ENCODE results near the gene PCMTD2.
A peak's percentile ranks its signal among the peaks of the same experiment; 100 is the strongest.
"Not testable (repeated sequence)": the region's sequence is repeated elsewhere in the genome, so short reads cannot be mapped to it uniquely, and the experiment has no call there.

Gene PCMTD2

GRCh38 chr20:64224351-64225170 lies 31.0 kb upstream of the PCMTD2 start:
- DNase-seq, result no peak

GRCh38 chr20:64225171-64225595 lies 30.4 kb upstream of the PCMTD2 start:
- DNase-seq, result no peak

DNA sequence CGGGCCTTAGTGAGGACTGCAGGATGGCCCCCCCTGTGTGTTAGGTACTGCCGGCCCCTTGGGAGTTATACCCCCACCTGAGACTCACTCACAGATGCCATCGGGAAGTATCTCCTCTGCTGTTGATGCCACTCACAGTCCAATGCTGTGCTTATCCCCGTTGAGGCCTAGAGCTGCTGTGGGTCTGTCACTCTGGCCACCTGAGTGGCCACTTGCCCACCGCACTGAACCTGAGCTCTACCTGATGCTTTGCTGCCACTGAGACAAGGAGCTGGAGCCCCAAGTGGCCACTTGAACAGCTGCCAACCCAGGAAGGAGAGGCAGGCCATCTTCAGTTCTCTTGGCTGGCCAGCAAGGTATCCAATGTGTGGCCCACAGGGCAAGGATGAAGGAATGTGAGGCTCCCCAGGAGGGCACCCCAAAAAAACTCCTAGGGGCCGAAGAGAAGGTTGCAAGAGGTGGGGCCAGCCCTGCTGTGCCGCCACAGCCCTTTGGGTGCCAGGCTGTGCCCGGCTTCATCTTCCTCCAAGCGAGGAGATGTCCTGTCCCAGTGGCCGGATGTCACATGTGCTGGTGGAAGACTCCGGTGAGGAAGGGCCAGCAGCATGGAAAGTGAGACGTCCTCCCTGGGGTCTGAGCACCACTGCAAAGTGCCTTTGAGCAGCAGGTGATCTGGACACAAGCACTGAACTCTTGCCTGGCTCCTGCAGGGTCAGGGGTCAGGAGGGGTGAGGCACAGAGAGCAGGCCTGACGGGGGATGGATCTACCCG lies 29.5 kb upstream of the PCMTD2 start:
- no peak for DNase-seq

- no peak for DNase-seq
These were observed 28.6 kb upstream of the PCMTD2 start for GRCh38 chr20:64226686-64227580.

DNA sequence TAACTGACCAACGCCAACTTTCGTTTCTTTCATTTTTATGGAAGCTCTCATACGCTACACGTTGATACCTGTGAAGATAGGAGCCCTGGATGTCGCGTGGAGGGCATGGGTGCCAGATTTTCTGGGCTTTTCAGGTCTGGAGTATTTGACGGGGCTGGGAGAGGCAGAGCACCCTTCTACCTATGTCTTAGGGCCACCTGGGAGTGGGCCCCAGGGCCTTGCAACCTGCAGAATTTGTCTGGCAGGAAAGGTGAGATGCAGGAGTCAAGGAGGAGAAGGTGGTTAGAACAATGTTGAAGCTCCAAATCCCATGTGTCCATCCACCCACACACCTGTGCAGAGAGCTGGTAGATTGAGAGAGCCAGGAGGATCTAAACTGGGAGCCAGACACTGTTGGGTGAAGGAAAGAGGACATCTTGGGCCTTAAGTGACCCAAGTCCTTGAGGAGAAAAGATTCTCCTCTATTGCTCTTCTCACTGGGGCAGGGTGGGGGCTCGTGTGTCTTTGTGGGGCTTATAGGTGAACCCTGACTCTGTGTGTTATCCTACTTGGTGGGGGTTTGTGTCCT lies 27.4 kb upstream of the PCMTD2 start:
- DNase-seq, result no peak

DNA sequence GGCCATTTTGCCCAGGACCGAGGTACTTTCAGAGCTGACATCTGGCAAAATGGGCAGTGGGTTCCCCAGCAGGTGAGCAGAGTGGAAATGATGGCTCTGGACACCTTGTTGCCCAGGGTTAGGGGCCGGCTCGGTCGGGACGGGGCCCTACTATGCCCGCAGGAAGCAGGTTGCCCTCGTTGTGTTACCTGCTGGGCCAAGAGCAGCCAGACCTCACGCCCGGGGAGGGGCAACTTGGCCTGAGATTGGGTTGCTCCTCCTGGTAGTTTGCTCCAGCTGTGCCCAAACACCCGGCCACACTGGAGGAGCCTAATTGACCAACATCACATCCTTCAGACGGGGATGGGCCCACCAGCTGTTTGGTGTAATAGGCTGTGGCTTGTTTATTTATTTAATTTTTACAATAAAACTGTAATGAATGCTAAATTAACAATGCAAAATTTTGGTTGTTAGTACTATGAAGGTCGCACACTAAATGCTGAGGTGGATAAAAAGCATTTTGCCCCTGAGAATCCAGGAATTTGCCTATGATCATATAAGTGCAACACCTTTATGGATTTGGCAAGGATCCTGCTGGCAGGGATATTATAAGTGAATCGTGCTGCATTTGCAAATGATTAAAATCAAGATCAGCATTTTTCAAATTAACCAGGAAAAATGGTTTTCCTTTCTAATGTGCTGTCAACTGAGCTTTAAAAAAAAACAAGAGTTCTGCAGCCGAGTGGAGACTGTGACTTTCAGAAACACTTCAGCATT lies 26.6 kb upstream of the PCMTD2 start:
- no peak for DNase-seq

DNA sequence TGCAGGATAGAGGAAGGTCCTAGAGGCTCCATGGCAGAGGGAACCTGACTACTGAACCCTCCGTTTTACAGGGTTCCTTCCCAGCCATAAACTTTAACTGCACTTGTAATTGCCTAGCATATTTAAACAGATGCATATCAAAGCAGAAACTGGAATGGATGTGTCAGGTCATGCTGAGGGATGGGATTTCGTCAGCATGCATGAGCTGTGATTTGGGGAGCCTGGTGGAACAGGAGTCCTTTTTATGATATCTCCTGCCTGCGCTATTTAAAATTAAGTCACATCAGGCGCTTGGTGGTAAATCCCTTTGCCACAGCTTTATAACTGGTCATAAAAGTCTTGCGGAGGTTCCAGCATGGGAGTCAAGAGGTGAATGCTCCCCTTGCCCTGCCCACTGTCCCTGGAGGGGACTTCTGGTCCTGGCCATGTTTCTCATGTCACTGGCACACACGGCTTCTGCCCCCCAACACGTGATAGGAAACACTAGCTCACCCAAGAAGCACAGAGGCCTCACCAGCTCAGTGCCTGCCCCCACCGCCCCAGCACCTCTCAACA lies 26.0 kb upstream of the PCMTD2 start:
- no peak for DNase-seq

- no peak for DNase-seq
These were observed 24.9 kb upstream of the PCMTD2 start for GRCh38 chr20:64230461-64231145.

DNA sequence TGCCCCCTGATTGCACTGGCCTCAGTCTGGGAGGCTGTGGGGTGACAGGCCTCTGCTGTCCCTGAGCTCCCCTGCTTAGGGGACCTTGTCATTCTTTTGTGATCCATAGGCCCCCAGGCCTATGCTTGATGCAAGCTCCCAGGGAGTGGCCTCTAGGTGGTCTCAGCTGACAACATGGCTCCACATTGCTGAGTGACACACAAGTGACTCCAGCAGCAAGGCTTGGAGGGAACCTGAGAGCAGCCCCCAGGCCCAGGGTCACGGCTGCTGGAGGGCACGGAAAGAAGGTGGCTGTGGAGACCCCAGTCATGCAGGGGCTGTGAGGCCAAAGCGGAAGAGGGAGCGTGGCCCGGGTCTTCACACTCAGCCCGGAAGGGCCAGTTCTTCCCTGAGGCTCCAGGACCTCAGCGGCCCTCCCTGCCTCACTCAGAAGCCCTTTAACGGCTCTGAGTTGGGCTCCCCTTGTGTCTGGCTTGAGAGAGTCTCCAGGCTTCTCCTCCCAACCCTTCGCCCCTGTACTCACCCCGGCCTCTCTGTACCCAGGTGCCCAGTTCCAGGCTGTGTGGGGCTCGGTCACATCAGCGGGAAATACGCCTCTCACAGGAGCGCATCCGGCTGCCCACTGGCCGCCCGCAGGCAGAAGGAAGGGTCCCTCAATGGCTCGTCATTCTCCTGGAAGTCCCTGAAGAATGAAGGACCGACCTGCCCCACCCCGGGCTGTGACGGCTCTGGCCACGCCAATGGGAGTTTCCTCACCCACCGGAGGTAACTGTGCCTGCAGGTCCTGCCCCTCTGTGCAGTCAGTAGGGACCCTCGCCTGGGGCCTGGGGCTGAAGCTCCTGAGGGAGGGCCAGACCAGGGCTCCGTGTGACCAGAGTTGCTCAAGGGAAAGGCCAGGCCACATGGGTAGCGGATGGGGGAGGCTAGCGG lies 23.7 kb upstream of the PCMTD2 start:
- no peak for DNase-seq

- DNase-seq, result peak; percentile 23
These were observed 22.8 kb upstream of the PCMTD2 start for GRCh38 chr20:64232794-64233193.

DNA sequence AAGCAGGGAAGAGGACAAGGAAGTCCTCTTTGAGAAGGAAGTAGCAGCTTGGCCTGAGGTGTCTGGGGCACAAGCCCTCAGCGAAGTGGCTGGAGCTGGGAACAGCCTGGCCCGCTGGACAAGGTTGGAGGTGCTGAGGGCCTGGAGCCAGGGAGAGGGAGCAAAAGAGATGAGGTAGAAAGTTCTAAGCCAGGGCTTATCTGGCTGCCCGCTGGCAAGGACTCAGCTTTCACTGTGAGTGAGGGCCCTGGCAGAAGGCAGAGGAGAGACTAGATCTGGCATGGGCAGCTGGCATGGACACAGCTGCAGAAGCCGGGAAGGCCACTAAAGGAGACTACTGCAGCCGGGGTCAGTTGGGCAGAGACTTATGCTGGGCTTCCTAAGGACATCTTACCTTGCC lies 21.8 kb upstream of the PCMTD2 start:
- no peak for DNase-seq

DNA sequence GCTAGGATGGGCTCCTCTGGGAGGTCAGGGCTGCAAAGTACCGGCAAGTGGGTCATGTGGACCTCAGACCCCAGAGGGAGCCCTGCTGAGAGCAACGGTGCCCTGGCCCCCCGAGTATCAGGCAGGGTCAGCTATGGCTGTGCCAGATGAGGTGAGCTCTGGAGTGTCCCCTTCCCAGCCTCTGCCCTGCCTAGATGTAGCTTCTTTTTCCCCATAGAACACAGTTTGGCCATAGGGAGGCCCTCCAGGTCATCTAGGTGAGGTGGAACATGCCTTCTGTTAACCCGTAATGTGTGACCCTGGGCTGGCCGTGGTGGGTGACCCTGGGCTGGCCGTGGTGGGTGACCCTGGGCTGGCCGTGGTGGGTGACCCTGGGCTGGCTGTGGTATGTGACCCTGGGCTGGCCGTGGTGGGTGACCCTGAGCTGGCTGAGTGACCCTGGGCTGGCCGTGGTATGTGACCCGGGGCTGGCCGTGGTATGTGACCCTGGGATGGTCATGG lies 21.2 kb upstream of the PCMTD2 start:
- no peak for DNase-seq

GRCh38 chr20:64234921-64235565 lies 20.5 kb upstream of the PCMTD2 start:
- DNase-seq, result not testable (repeated sequence)

DNA sequence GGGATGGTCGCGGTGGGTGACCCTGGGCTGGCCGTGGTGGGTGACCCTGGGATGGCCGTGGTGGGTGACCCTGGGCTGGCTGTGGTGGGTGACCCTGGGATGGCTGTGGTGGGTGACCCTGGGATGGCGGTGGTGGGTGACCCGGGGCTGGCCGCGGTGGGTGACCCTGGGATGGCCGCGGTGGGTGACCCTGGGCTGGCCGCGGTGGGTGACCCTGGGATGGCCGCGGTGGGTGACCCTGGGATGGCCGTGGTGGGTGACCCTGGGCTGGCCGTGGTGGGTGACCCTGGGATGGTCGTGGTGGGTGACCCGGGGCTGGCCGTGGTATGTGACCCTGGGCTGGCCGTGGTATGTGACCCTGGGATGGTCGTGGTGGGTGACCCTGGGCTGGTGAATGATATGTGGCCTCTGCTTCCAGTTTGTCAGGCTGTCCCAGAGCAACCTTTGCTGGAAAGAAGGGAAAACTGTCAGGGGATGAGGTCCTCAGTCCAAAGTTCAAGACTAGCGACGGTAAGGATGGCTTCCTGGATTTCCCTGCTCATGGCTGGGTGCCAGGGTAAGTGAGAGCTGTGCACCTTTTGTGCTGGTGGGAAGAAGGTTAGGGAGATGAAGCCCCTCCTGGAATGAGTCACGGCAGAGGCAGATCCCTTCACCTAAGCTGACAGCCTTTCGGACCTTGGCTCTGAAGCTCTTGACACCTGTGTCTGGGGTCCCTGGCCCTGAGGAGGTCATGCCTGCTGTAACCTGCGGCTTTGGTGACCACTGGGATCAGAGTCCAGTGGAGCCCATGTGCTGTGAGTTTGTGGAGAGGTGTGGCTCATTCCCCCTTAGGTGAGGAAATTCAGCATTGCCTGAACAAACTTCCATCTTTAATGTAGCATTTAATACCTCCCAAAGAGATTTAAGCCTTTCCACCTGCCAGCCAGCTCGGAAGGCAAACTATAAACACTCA lies 19.1 kb upstream of the PCMTD2 start:
- no peak for DNase-seq

- DNase-seq, result no peak
These were observed 18.2 kb upstream of the PCMTD2 start for GRCh38 chr20:64237316-64237715.

DNA sequence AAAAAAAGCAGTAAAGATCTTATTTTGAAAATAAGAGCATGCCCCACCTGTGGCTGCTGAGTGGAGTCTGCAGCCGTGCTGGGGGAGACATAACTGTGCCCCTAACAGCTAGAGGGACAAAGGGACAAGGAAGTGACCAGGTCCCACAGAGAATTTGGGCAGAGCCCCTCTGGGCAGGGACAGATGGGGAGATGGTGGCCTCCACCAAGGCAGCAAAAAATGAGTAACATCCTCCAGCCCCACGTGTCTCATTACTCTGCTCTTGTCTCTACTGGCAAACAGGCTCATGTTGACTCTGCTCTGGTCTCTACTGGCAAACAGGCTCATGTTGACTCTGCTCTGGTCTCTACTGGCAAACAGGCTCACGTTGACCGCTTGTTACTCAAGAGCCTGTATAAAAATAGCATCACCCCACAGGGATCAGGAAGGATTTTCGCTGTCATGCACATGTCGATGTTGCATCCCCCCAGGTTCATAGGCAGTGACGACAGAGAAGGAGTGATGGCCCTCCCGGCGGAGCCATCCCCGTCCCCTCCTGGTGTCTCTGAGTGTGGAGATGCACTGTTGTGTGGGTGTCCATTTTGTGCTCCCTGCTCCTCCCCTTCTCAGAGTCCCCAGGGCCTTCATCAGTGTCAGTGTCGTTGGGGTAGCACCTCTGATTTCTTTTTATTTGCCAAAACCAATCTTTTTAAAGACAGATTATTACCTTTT lies 17.3 kb upstream of the PCMTD2 start:
- no peak for DNase-seq

DNA sequence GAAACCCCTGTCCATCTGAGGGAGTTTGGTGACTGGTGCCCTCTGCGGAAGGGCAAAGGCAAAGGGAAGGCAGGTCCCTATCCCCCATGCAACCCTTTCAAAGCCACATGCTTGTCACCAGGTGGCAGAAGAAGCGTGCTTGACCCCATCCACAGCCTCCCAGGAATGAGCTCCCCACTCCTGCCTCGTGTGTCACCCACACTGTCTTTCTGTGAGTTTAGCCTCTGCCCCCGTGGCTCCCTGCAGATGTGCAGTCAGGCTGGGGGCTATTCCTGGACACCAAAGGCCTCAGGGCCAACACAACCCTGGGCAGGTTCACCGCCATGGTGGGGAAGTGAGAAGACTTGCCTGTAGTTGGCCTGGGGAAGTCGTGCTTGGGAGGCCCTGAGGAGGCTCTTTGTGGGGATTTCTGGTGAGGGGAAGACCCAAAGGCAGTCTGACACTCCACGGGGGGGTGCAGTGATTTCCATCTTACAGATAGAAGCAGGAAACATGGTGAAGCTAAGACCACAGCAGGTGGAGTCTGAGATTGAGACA lies 16.6 kb upstream of the PCMTD2 start:
- DNase-seq, result no peak

Data from NCI-H2171 treated with DMSO at 0.1 percent for 48 hours (cell line).